GM20000 (cell line): ENCODE results near the gene VEPH1.

Experiments
- DNase-seq: peaks from one replicate; pipeline ENCODE4 v3.0.0; 2012; ENCODE audit warnings: low spot score
- CTCF ChIP-seq: IDR thresholded peaks from 2 replicates; pipeline ENCODE4 v1.5.1; 2012; ENCODE audit warnings: mild to moderate bottlenecking, control low read depth; ENCODE audit errors: extremely low read depth, missing control alignments

VEPH1 gene

GRCh38 chr3:157265931-157266330 is 237.3 kb downstream of the VEPH1 start:
- TF ChIP-seq CTCF, result no peak
- DNase-seq, result no peak

- TF ChIP-seq CTCF, result no peak
- no peak for DNase-seq
These were observed 240.2 kb downstream of the VEPH1 start for GRCh38 chr3:157263027-157263426.

GRCh38 chr3:157261000-157261399 is 242.2 kb downstream of the VEPH1 start:
- TF ChIP-seq CTCF, result no peak
- no peak for DNase-seq

- DNase-seq, result no peak
- no peak for TF ChIP-seq CTCF
These were observed 243.4 kb downstream of the VEPH1 start for GRCh38 chr3:157259825-157260224.

DNA sequence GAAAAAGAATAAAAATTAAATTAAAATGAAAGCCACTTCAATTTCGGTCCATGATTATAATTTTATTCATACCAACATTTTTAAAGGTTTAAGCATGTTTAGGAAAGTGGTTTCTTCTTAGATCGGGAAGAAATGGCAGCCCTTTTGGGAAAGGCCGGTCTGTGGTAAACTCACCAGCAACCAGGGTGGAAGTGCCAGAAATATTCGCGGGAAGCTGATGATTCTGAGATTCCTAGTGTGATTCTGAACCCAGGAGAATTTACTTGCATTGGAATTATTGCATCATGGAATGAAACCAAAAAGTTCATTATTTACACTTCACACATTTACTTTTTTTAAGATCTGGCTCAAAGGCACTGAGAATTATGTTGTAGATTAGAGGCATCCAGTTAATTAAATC is 246.1 kb downstream of the VEPH1 start:
- no peak for DNase-seq
- TF ChIP-seq CTCF, result no peak

DNA sequence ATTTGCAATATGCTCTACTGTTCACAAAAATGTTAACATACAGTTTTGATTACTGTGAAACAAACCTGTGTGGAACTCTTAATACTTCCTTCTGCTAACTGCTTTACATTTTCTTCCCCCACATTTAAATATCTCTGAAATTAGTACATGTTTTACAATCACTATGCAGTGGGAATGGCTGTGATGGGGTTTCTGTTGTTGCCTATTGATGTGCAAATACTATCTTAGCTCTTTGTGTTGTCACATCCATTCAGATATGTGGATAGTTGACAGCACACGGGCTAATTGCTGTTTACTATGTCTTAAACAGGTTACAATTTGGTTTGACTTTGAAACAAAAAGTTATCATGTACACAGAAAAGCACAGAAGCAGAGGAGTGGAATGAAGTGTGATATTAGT is 247.4 kb downstream of the VEPH1 start:
- no peak for TF ChIP-seq CTCF
- no peak for DNase-seq

DNA sequence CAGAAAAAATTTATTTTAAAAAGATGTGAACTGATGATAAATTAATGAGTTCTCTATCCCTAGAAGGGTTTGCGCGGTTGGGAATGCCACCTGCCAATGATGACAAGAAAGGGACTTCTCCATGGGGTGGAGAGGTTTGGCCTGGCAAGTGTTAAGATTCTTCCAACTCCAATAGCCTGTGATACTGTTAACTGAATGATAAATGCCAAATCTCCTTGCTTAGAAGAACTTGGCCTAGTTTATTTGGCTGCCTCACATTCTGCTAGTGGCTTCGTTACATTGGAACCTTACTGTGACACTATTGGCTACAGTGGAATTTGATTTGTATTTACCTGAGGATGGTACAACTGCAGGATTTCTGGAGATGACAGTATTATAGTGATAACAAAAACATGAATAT is 251.5 kb downstream of the VEPH1 start:
- TF ChIP-seq CTCF, result no peak
- no peak for DNase-seq
